Measurements from ENCODE around the gene ELOVL7. TPM values are rescaled to one million over a fixed set of nuclear protein-coding genes. Genes with fewer than 3 reads are reported as not detected.

Gene ELOVL7
- total and polyA plus RNA-seq, 2 donors (not counting 3 experiments of a cell fraction or from before 2014, with no cell fraction given) = 0.01 to 0.09 TPM

GRCh38 chr5:60765019-60765709 is 78.9 kb downstream of the ELOVL7 start:
- Histone ChIP-seq H3K79me2 (ENCODE audit: control insufficient read depth, insufficient read depth, low read length) (no peaks in the 10 kb centered on the region), H3K9me1 (replicated peaks; ENCODE audit: control insufficient read depth, extremely low read depth, insufficient read depth, low read length) (no peaks in the 10 kb centered on the region), H3K4me2 (ENCODE audit: insufficient read depth, low read length) (no peak overlapping the region), H2AFZ (ENCODE audit: low read depth, low read length) (no peak overlapping the region), H3K27ac (ENCODE audit: insufficient read depth, low read depth, low read length) (no peak overlapping the region), H3K36me3 (ENCODE audit: control insufficient read depth in 2 of 2, extremely low read depth in 1 of 2, insufficient read depth in 2 of 2, low read length in 2 of 2) (no peaks in the 10 kb centered on the region), H3K9me3 (replicated peaks; ENCODE audit: control insufficient read depth, insufficient read depth, low read length) (no peaks in the 10 kb centered on the region), H3K4me1 (ENCODE audit: control insufficient read depth, extremely low read depth, insufficient read depth, low read length) (no peaks in the 10 kb centered on the region), H3K27me3 (ENCODE audit: control insufficient read depth in 2 of 2, insufficient read depth in 2 of 2, low read length in 2 of 2) (peaks cover 0 to 4% of the 10 kb centered on the region in 2 experiments), H3K9ac (replicated peaks; ENCODE audit: extremely low read depth, insufficient read depth, low read length) (no peak overlapping the region), H4K20me1 (replicated peaks; ENCODE audit: control insufficient read depth, extremely low read depth, insufficient read depth, low read length) (no peaks in the 10 kb centered on the region), H3K4me3 (replicated peaks in 1 of 3; ENCODE audit: insufficient read depth in 1 of 3, low read depth in 1 of 3, low read length in 3 of 3) (no peak overlapping the region)
- ChIA-PET CTCF (no interaction called here), POLR2A (no interaction called here)
- TF ChIP-seq POLR2AphosphoS5 (IDR thresholded peaks at IDR 0.05; ENCODE audit: insufficient read depth, low read depth, low read length) (no peak), CTCF (IDR thresholded peaks at IDR 0.05; ENCODE audit: extremely low read depth in 1 of 2, insufficient read depth in 1 of 2, low read depth in 1 of 2, low read length in 2 of 2) (no peak), EZH2 (IDR thresholded peaks at IDR 0.05; ENCODE audit: borderline replicate concordance, low read depth, low read length, severe bottlenecking) (no peak), POLR2A (IDR thresholded peaks at IDR 0.05; ENCODE audit: low read depth, low read length) (no peak), MYC (IDR thresholded peaks at IDR 0.05; ENCODE audit: low read depth, low read length) (no peak), GATA2 (IDR thresholded peaks at IDR 0.05; ENCODE audit: insufficient read depth, insufficient read length, low read depth, low read length) (no peak), FOS (IDR thresholded peaks at IDR 0.05; ENCODE audit: borderline replicate concordance, insufficient read depth, low read length) (no peak), JUN (IDR thresholded peaks at IDR 0.05; ENCODE audit: borderline replicate concordance, insufficient read depth, insufficient read length, low read depth) (no peak)
- TF ChIP-seq, protein P1, sequence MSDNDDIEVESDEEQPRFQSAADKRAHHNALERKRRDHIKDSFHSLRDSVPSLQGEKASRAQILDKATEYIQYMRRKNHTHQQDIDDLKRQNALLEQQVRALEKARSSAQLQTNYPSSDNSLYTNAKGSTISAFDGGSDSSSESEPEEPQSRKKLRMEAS (IDR thresholded peaks at IDR 0.05; ENCODE audit: insufficient read depth, insufficient read length) = no peak
- DNase-seq (ENCODE audit: low read depth, low spot score) (no peak), FAIRE-seq (no peak)
- no TSS peak for BruUV-seq (replicated peaks)
- intact Hi-C loops (cut with micrococcal nuclease) = no loop called here
- dilution Hi-C loops (cut with MboI; ENCODE audit: extremely low pct_ligation_motif_present, low sequenced_read_pairs) = no loop called here
